GM04504 (cell line): ENCODE measurements around the gene GNB3.

Source experiments
- DNase-seq: peaks from one replicate; pipeline ENCODE4 v3.0.0-alpha.2; 2012; ENCODE audit warnings: low read depth

Gene GNB3

GRCh38 chr12:6837370-6838060 is 3.2 kb upstream of the GNB3 start:
- DNase-seq: no peak

- DNase-seq: no peak
Measured at GRCh38 chr12:6838854-6839253, 1.9 kb upstream of the GNB3 start.

- DNase-seq: no peak
Measured at GRCh38 chr12:6839482-6840201, 1.1 kb upstream of the GNB3 start.

- no peak for DNase-seq
Measured at GRCh38 chr12:6840330-6840729, 395 bp upstream of the GNB3 start.

- no peak for DNase-seq
Measured at GRCh38 chr12:6842075-6842474, 1.4 kb downstream of the GNB3 start.

GRCh38 chr12:6843118-6843902 is 2.6 kb downstream of the GNB3 start:
- DNase-seq: no peak

GRCh38 chr12:6845395-6845794 is 4.7 kb downstream of the GNB3 start:
- DNase-seq: no peak

- DNase-seq: no peak
Measured at GRCh38 chr12:6846316-6846869, 5.7 kb downstream of the GNB3 start.

- no peak for DNase-seq
Measured at GRCh38 chr12:6847676-6848075, 7.0 kb downstream of the GNB3 start.

- DNase-seq: no peak
Measured at GRCh38 chr12:6849427-6849826, 8.7 kb downstream of the GNB3 start.

- DNase-seq: no peak
Measured at GRCh38 chr12:6849976-6850560, 9.3 kb downstream of the GNB3 start.

GRCh38 chr12:6850796-6851152 is 10.0 kb downstream of the GNB3 start:
- DNase-seq: no peak

GRCh38 chr12:6851153-6851920 is 10.6 kb downstream of the GNB3 start, which contains the start of gene CDCA3:
CDCA3 (minus strand) TSS chr12:6851286; CDS start chr12:6850952, 334 bp downstream.
- DNase-seq: peak; percentile 96

- peak; percentile 99 for DNase-seq
Measured at GRCh38 chr12:6851921-6852650, 11.4 kb downstream of the GNB3 start, which contains the start of gene USP5. USP5 (plus strand) TSS chr12:6852150; CDS start chr12:6852180, 30 bp downstream.

- DNase-seq: peak; percentile 56
Measured at GRCh38 chr12:6852651-6853354, 12.1 kb downstream of the GNB3 start.

GRCh38 chr12:6853626-6854025 is 12.9 kb downstream of the GNB3 start:
- no peak for DNase-seq

- DNase-seq: no peak
Measured at GRCh38 chr12:6854036-6854435, 13.3 kb downstream of the GNB3 start.

GRCh38 chr12:6855322-6855721 is 14.6 kb downstream of the GNB3 start:
- DNase-seq: no peak

GRCh38 chr12:6858799-6859198 is 18.1 kb downstream of the GNB3 start:
- DNase-seq: no peak

- no peak for DNase-seq
Measured at GRCh38 chr12:6860116-6860515, 19.4 kb downstream of the GNB3 start.
